OCI-LY3 (cell line): Measurements from ENCODE around the gene FRYL.
"Not testable (repeated sequence)": the region's sequence is repeated elsewhere in the genome, so short reads cannot be mapped to it uniquely, and the experiment has no call there.

Experiments used
- H2AFZ ChIP-seq: fragments of 200-600, 300-600 bp; shearing (Covaris generic); 2 replicates; pipeline ENCODE4 v1.6.0; 2014; ENCODE audit warnings: antibody characterized with exemption, low read depth, low read length
- H3K27ac ChIP-seq: fragments of 200-600, 300-600 bp; sonication (generic); 2 replicates; pipeline ENCODE4 v1.5.1; 2014; ENCODE audit warnings: mild to moderate bottlenecking, low read length, moderate library complexity, mixed read lengths
- H3K27me3 ChIP-seq: fragments of 200-600, 300-600 bp; sonication (generic); 2 replicates; pipeline ENCODE4 v1.6.1; 2014; ENCODE audit warnings: low read depth, low read length, mixed read lengths
- H3K36me3 ChIP-seq: fragments of 200-600, 300-600 bp; sonication (generic); replicated peaks from 2 replicates; pipeline ENCODE3; 2014; ENCODE audit warnings: low read depth, low read length, mixed read lengths
- H3K4me1 ChIP-seq: fragments of 300-600, 200-600 bp; sonication (generic); 2 replicates; pipeline ENCODE4 v1.6.1; 2014; ENCODE audit warnings: low read length, mixed read lengths
- H3K4me2 ChIP-seq: fragments of 200-600, 300-600 bp; sonication (generic); 2 replicates; pipeline ENCODE4 v1.6.1; 2014; ENCODE audit warnings: low read length, mixed read lengths
- H3K4me3 ChIP-seq: fragments of 300-600, 200-600 bp; sonication (generic); 2 replicates; pipeline ENCODE4 v1.5.1; 2014; ENCODE audit warnings: antibody characterized with exemption, mild to moderate bottlenecking, low read length, moderate library complexity
- H3K79me2 ChIP-seq: fragments of 300-600, 200-600 bp; shearing (Covaris generic); 2 replicates; pipeline ENCODE4 v1.6.1; 2014; ENCODE audit warnings: mild to moderate bottlenecking, low read length, mixed read lengths
- H3K9ac ChIP-seq: fragments of 300-600, 200-600 bp; shearing (Covaris generic); 2 replicates; pipeline ENCODE4 v1.6.0; 2014; ENCODE audit warnings: mild to moderate bottlenecking, low read length, moderate library complexity
- H3K9me3 ChIP-seq: fragments of 200-600, 300-600 bp; shearing (Covaris generic); 2 replicates; pipeline ENCODE4 v1.6.1; 2014; ENCODE audit warnings: low read length, mixed read lengths; ENCODE audit not compliant: insufficient read depth
- H4K20me1 ChIP-seq: fragments of 200-600, 300-600 bp; sonication (generic); 2 replicates; pipeline ENCODE4 v1.6.1; 2016; ENCODE audit warnings: low read length, mixed read lengths; ENCODE audit not compliant: insufficient read depth
- CTCF ChIP-seq: fragments of 200-600, 300-600 bp; sonication (generic); IDR thresholded peaks from 2 replicates; pipeline ENCODE4 v1.5.1; 2014; ENCODE audit warnings: antibody characterized with exemption, low read length, low read depth
- EZH2phosphoT487 ChIP-seq: fragments of 200-600 bp; shearing (Covaris generic); IDR thresholded peaks from 2 replicates; pipeline ENCODE4 v1.6.1; 2018; ENCODE audit warnings: antibody characterized with exemption, mixed run types, low read depth

FRYL gene

GRCh38 chr4:48738856-48739255 lies 41.2 kb downstream of the FRYL start:
- Histone ChIP-seq H3K27me3 (no peaks in the 10 kb centered on the region), H3K4me3 (no peak overlapping the region), H3K36me3 (no peaks in the 10 kb centered on the region), H4K20me1 (peaks cover 38% of the 10 kb centered on the region), H3K4me1 (peaks cover 11% of the 10 kb centered on the region; the same call in 1 of the 2 replicates), H3K79me2 (peaks cover 78% of the 10 kb centered on the region), H3K9ac (no peak overlapping the region), H2AFZ (no peak overlapping the region), H3K9me3 (no peaks in the 10 kb centered on the region), H3K4me2 (no peak overlapping the region), H3K27ac (no peak overlapping the region)
- TF ChIP-seq CTCF, result no peak
- TF ChIP-seq EZH2phosphoT487, result no peak

- not testable (repeated sequence) for H3K27me3 ChIP-seq, H3K4me1 ChIP-seq, H3K36me3 ChIP-seq, H3K9ac ChIP-seq, H3K4me2 ChIP-seq, H3K4me3 ChIP-seq, H3K9me3 ChIP-seq, H2AFZ ChIP-seq, H3K27ac ChIP-seq
- Histone ChIP-seq H3K79me2 (peaks cover 70% of the 10 kb centered on the region), H4K20me1 (peaks cover 43% of the 10 kb centered on the region)
Observed at GRCh38 chr4:48728906-48729496, 51.1 kb downstream of the FRYL start.

- H3K79me2 ChIP-seq, result peaks cover 75% of the 10 kb centered on the region
- peaks cover 43% of the 10 kb centered on the region for H4K20me1 ChIP-seq
- TF ChIP-seq EZH2phosphoT487 (no peak), CTCF (no peak)
- no peak overlapping the region for H3K9ac ChIP-seq
- no peaks in the 10 kb centered on the region for H3K36me3 ChIP-seq
- H3K27me3 ChIP-seq, result no peaks in the 10 kb centered on the region
- no peak overlapping the region for H3K4me3 ChIP-seq
- no peaks in the 10 kb centered on the region for H3K9me3 ChIP-seq
- H3K4me2 ChIP-seq, result no peak overlapping the region
- no peak overlapping the region for H2AFZ ChIP-seq
- H3K4me1 ChIP-seq, result no peaks in the 10 kb centered on the region
- no peak overlapping the region for H3K27ac ChIP-seq
Observed at GRCh38 chr4:48727666-48728459, 52.2 kb downstream of the FRYL start.

- Histone ChIP-seq H3K79me2 (peaks cover 84% of the 10 kb centered on the region), H3K9ac (no peak overlapping the region), H4K20me1 (peaks cover 45% of the 10 kb centered on the region), H3K36me3 (no peaks in the 10 kb centered on the region), H3K9me3 (no peaks in the 10 kb centered on the region), H3K4me3 (no peak overlapping the region), H3K4me1 (no peaks in the 10 kb centered on the region), H2AFZ (no peak overlapping the region), H3K27ac (no peak overlapping the region), H3K4me2 (no peak overlapping the region), H3K27me3 (no peaks in the 10 kb centered on the region)
- no peak for TF ChIP-seq EZH2phosphoT487
Observed at GRCh38 chr4:48725414-48725813, 54.7 kb downstream of the FRYL start.
